Measurements from ENCODE around the gene TCF12.
A peak's percentile ranks its signal among the peaks of the same experiment; 100 is the strongest.

Gene TCF12

GRCh38 chr15:57025264-57025926 lies 107.0 kb downstream of the TCF12 start:
- DNase-seq: no peak

GRCh38 chr15:57026016-57026592 lies 107.7 kb downstream of the TCF12 start:
- DNase-seq: peak; percentile 37

DNA sequence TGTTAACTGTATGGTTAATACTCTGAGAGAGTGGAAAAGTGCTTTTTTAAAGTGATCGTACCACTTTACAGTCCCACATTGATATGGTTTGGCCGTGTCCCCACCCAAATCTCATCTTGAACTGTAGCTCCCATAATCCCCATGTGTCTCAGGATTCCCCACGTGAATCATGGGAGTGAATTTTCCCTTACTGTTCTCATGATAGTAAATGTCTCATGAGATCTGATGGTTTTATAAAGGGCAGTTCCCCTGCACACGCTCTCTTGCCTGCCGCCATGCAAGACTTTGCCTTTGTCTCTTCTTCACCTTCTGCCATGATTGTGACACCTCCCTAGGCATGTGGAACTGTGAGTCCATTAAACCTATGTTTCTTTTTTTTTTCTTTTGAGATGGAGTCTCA lies 109.2 kb downstream of the TCF12 start:
- DNase-seq: no peak

- DNase-seq: no peak
Observed at GRCh38 chr15:57028176-57028575, 109.7 kb downstream of the TCF12 start.

GRCh38 chr15:57030011-57030410 lies 111.6 kb downstream of the TCF12 start:
- no peak for DNase-seq

DNA sequence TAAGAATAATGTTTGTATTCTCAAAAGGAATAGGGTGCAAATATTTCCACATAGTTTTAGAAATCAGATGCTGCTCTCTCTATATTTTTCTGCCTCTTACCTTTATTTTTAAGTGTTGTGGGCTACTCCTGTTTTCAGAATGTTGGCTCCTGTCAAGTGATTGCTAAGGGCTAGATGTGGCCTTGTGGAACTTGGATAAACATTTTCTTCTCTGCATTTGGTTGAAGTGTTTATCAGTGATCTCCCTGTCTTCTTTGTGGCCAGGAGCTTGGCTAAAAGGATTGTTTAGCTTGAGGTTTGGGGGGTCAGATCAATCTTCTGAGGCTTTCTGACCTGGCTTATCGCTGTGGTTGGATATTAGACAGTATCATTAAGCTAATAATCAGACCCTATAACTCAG lies 112.6 kb downstream of the TCF12 start:
- DNase-seq: no peak

- no peak for DNase-seq
Observed at GRCh38 chr15:57031605-57032004, 113.2 kb downstream of the TCF12 start.

DNA sequence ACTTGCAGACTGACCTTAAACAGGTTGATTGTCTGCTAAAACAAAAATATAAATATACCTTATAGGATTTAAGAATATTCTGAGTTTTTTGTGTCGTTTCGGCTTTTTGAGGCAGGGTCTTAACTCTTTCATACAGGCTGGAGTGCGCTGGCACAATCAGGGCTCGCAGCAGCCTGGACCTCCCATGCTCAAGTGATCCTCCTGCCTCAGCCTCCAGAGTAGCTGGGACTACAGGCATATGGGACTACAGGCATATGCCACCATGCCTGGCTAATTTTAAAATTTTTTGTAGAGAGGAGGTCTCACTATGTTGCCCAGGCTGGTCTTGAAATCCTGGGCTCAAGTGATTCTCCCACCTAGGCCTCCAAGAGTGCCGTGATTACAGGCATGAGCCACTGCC lies 113.9 kb downstream of the TCF12 start:
- DNase-seq: no peak

DNA sequence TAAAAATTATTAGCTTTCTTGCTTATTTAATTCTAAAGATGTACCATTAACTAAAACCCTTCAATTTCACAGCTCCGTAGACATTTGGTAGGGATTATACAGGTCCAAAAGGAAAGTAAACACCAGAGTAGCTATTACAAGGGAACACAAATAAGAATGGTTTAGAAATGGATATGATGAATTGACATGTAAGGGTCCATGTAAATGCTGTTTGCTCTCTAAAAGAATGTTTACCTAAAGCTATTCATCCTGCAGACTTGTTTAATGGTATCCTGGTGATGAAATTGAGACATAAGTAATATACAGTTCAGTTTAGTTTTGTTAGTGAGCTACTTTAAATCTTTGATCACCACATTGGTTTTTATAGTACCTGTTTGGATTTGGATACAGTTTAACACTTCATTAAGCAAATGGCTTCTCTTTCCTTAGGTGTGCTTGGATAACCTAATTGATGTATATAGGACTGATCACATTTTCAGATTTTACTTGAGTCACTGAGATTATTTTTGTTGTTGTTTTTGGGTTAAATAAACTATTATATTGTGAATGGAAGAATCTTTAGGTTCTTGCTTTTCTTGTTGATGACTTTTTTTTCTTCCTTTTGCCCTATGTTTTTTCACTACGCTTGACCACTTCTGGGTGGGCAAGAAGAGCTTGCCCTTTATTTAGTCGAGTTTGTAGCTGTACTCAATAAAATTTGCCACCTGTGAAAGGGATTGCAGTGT lies 115.4 kb downstream of the TCF12 start:
- DNase-seq: peak; percentile 34

- no peak for DNase-seq
Observed at GRCh38 chr15:57034613-57035012, 116.2 kb downstream of the TCF12 start.

GRCh38 chr15:57035664-57036063 lies 117.2 kb downstream of the TCF12 start:
- no peak for DNase-seq

DNA sequence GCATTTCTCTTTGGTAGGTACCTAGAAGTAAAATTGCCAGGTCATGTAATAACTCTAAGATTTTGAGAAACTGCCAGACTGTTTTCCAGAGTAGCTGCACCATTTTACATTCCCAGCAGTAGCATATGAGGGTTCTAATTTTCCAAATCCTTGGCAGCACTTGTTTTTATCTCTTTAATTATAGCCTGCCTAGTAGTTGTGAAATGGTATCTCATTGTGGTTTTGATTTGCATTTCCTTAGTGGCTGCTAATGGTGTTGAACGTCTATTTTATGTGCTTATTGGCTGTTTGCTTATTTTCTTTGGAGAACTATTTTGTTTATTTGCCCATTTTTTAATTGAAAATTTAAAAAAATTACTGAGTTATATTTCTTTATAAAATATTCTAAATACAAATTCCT lies 117.9 kb downstream of the TCF12 start:
- DNase-seq: no peak

DNA sequence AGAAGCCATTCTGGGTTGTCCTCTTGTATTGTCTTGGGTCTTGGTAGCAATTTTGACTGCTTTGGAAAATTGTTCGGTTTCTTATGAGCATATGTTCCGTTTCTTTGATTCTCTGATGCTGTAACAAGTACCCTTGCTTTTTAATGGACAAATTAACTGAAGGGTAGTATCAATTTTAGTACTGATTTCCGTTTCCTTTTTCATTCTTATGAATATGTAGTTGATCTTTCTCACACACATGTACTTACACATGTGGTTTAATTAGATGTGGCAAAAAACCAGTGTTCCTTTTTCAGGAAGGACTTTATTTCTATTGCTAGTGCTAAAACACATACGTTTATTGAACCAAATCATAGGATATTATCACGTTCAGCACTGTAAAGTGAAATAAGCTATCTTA lies 119.1 kb downstream of the TCF12 start:
- no peak for DNase-seq

DNA sequence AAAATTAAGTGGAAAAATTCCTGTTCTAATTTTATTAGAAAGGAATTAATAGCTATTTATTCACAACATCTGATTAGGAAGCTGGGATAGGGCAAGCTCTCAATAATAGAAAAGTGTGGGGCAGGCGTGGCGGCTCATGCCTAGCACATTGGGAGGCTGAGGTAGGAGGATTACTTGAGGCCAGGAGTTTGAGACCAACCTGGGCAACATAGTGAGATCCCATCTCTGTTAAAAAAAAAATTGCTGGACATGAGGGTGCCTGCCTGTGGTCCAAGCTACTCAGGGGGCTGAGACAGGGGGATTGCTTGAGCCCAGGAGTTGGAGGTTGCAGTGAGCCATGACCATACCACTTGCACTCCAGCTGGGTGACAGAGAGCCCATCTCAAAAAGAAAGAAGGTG lies 119.6 kb downstream of the TCF12 start:
- DNase-seq: no peak

- DNase-seq: no peak
Observed at GRCh38 chr15:57038496-57038895, 120.1 kb downstream of the TCF12 start.

GRCh38 chr15:57041416-57041815 lies 123.0 kb downstream of the TCF12 start:
- DNase-seq: no peak

DNA sequence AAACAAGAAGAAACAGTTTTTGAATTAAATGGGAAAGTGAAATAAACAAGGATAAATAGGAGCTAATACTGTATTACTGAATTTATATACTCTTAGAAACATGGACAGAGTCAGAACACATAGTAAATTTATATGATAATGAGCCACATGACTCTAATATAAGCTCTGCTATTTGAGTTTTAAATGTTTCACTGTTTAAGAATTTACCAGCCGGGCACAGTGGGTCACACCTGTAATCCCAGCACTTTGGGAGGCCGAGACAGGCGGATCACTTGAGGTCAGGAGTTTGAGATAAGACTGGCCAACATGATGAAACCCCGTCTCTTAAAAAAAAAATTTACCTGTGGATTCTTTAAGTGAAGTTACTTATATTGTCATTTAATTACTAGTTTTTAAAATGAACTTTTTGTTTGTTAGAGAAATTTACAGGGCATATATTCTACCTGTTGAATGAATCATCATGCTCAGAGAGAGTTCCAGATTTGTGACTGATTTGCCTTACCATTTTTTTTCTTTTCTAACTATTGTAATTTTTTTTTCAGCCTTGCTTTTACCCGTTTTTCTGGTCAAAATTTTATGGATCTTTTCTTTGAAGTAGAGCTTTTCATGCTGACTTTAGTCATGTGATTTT lies 125.7 kb downstream of the TCF12 start:
- no peak for DNase-seq

DNA sequence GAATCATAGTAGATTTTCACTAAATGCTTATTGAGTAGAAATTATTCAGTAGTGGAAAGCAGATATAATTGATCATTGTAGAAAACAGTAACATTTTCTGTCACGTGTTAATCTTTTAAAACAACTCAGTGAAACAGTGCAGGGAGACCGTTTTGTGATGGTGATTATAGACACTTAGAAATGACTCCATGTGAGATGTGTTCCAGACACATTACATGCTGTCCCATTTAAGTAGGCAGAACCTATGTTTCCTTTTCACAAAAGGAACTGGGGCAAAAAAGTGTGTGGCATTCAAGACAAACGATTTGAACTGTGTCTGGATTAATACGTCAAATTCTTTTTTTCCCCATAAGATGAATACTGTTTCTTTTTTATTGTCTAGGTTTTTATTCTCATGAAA lies 126.5 kb downstream of the TCF12 start:
- no peak for DNase-seq

GRCh38 chr15:57045741-57046382 lies 127.4 kb downstream of the TCF12 start:
- DNase-seq: no peak

DNA sequence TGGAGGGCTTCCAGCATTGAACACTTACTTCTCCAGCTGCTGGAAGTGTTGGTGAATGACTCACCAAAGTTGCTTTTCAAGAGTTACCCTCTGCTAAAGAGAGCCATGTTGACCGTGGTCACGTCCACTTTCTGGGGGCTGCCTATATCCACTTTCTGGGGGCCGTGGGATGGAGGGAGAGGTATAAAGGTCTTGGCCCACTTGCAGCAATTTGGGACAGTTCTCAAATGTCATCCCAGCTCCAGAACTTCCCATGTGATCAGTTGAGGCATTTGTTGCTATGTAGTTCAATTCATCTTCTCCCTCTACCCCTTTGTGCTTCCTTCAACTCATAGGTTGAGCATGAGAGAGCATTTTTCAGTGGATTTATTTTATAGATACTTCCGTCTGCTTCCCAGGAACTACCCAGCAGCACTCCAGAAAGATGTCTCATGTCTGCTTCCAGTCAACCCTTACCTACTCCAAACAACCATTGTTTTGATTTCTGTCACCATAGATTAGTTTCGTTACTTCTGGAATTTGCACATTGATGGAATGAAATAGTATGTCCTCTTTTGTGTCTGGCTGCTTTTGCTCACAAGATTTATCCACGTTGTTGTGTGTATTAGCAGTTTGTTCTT lies 130.6 kb downstream of the TCF12 start:
- DNase-seq: no peak

DNA sequence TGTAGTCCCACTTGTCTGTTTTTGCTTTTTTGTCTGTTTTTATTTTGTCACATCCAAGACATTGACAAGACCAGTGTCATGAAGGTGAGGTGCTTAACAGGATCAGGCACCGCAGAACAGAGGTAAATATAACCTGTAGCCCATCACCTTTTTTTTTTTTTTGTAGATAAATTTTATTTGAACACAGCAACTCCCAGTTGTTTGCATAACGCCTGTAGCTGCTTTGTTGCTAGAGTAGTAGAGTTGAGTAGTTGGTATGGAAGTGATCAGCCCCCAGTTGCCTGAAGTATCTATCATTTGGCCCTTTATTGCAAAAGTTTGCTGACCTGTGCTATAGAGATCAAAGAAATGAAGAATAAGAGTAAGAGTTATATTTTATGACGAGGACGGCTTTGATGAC lies 135.0 kb downstream of the TCF12 start:
- DNase-seq: no peak

DNA sequence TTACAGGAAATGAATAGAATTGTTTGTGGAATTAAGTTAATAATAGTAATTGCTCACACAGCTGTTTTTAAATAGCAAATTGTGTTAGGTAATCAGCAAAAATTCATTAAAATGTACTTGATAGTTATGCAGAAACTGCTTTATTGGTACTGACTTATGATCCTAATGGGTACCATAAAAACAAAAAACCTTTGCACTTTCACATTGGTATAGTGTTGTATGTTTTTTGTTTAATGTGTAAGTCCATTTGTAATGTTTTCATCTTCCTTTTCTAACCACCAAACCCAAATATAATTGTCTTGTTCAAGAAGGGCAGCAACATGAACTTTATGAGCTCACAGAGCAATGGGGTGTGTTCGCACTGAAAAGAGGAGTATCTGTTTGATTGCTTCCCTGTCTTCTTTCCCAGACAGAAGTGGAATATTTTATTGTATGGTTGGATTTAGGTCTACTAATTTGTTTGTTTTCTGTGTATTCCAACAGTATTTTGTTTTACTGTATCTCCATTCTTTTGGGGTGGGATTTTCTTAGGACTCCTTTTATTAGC lies 135.8 kb downstream of the TCF12 start:
- no peak for DNase-seq

DNA sequence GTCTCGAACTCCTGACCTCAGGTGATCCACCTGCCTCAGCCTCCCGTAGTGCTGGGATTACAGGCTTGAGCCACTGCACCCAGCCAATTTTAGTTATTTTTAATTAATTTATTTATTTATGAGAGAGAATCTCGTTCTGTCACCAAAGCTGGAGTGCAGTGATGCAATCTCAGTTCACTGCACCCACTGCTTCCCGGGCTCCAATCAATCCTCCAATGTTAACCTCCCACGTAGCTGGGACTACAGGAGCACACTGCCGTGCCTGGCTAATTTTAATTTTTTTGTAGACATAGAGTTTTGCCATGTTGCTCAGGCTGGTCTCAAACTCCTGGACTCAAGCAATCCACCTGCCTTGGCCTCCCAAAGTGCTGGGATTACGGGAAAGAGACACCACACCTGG lies 137.9 kb downstream of the TCF12 start:
- no peak for DNase-seq

All from NCI-H1092 treated with DMSO at 0.1 percent for 48 hours (cell line).